NCI-H1694 treated with DMSO at 0.1 percent for 48 hours (cell line): ENCODE data around the gene F11R.
"Not testable (repeated sequence)": the region's sequence is repeated elsewhere in the genome, so short reads cannot be mapped to it uniquely, and the experiment has no call there.

Experiments
- DNase-seq: peaks from one replicate; lab custom pipeline; 2025; lab: John Stamatoyannopoulos, UW

Gene F11R

DNA sequence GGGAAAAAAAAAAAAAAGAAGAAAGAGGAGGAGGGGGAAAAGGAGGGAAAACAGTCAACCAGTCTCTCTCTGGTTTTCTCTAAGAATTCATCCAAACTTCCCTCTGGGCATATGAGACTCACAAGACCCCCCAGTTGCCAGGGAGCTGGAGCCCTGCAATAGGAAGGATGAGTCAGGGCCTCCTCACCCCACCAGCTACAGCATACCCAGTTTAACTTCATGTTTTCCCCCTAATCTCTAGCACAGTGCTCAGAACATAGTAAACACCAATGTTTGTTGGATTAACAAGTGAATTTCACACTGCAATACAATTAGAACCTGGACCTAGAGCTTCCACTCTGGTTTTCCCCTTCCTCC, 7.8 kb downstream of the F11R start:
- no peak for DNase-seq

GRCh38 chr1:161012420-161012819, 8.5 kb downstream of the F11R start:
- DNase-seq = no peak

DNA sequence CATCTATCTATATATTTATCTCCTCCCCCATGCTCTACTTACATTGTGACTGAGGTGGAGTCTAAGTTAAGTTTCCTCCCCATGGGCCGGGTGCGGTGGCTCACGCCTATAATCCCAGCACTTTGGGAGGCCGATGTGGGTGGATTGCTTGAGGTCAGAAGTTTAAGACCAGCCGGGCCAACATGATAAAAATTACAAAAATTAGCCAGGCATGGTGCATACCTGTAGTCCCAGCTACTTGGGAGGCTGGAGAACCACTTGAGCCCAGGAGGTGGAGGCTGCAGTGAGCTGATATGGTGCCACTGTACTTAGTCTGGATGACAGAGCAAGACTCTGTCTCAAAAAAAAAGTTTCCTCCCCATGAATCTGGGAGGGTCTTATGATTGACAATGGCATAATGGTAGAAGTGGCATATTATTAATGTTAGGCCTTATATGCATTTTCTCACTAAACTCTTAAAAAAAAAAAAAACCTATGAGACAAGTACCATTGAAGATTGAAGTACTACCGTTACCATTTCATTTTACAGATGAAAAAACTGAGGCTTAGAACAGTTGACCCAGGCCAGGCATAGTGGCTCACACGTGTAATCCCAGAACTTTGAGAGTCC, 11.2 kb downstream of the F11R start:
- DNase-seq = no peak

GRCh38 chr1:161008869-161009510, 12.0 kb downstream of the F11R start:
- no peak for DNase-seq

GRCh38 chr1:161007369-161007768, 13.6 kb downstream of the F11R start:
- no peak for DNase-seq

DNA sequence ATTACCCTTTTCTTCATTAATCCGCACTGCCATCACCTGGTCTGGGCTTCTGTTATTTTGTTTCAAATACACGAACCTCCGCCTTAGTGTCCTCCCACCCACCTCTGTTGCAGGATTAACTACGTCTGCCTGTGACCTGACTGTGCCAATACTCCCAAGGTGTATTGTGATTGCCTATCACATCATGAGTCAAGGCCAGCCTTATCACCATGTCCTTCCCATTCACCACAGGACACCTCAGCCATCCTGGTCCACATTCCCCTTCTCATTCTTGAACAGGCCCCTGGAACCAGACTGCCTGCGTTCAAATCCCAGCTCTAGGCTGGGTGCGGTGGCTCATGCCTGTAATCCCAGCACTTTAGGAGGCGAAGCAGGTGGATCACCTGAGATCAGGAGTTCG, 14.4 kb downstream of the F11R start:
- no peak for DNase-seq

DNA sequence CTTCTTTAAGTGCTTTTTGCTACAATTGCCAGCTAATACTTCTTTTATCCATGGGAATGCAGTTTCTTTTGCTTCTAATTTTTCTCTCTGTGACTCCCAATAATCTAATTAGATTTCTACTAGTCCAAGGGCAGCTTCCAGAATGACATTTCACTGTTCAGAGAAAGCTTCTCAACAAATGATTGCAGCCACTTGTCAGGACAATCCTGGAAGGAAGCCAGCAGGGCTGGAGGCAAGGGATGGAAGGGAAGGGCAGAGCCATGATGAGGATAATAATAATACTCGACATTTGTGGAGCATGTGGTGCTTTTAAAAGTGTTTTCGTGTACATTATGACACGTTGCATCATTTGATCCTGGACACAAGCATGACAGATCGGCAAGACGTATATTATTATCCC, 19.4 kb downstream of the F11R start:
- DNase-seq = no peak

GRCh38 chr1:161000736-161001480, 20.0 kb downstream of the F11R start:
- DNase-seq = no peak

GRCh38 chr1:160999376-160999775, 21.6 kb downstream of the F11R start:
- DNase-seq = no peak

DNA sequence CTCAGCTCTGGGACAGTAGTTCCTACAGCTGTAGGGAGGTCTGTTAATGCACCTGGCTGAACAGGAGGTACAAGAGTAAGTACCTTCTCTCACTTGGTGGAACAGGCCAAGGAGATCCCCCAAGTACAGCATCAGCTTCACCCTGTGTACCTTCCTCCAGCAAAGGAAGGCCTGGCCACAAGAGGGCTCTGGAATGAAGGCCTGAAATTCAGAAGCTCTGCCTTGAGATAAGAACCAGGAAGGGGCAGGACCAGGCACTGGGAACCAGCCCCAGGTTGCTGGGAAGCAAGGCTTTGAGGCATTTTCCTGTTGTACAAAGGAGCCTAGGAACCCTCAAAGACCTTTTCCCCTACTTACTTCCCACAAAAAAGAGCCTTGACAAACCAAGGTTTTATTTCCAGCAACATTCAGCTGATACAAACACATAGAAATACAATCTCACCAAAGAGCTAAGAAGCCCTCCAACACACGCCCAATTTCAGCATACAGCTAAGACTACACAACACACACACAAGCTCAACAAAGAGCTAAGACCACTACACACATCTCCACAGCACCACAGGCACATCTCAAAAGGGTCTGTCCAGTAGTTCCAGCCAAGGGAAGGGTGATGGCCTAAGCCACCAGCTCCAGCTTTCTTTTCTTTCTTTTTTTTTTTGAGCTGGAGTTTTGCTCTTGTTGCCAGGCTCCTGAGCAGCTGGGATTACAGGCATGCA, 23.5 kb downstream of the F11R start:
- peak; percentile 7 for DNase-seq

DNA sequence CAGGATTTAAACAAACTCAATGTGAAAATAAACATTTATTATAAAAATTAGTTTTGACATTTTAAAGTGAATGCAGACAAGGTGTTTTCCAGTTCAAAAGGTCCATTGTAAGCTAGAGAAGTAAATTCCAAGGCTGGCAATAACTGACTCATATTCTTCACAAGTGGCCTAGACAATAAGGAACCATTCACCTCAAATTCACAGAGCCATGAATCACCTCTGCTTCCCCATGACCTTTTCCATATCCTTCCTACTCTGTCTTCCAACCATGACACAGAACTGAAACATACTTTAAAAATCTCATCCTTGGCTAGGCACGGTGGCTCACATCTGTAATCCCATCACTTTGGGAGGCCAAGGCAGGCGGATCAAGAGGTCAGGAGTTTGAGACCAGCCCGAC, 24.8 kb downstream of the F11R start:
- DNase-seq = no peak

GRCh38 chr1:160993544-160994193, 27.3 kb downstream of the F11R start:
- DNase-seq = peak; percentile 19

GRCh38 chr1:160992036-160992435, 28.9 kb downstream of the F11R start:
- DNase-seq = not testable (repeated sequence)

DNA sequence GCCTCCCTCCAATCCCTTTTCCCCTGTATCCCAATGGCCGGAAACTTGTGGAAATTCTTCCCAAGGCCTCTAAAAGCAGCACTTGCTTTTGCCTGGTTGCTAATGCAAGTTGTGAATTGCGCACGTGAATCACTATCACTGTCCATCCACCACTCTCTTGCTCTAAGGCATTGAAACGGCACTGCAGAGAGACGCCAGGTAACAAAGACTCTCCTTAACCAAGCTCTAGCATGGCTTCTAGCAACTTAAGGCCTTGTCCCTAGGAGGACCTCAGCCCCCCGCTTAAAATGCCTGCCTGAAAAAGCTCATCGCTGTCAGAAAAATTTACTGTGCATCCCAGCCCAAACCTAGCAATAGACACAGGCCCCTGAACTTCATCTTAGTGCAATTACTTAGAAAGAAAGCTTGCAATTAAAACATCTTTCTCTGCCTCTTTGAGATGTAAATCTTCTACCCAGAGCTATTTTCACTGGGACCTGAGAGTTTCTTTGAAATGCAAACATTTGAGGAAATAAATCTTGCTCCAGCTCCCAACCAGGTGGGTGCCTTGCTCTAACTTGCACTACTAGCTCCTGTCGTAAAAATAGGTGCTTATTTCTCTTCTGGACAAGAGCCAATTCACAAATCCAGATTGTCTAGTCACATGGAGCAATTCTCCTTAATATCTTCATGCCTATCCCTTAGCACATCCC, 33.4 kb downstream of the F11R start:
- no peak for DNase-seq

DNA sequence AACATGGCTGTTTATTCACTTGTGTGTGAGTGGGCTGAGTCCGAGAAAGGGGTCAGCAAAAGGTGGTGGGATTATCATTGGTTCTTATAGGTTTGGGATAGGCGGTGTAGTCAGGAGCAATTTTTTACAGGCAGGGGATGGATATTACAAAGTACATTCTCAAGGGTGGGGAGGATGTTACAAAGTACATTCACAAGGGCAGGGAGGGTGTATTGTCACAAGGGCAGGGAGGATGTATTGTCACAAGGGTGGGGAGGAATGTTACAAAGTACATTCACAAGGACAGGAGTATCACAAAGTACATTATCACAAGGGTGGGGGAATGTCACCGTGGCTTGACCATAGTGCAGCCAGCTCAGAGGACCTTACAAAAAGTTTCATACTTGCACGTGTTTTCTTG, 35.2 kb downstream of the F11R start:
- DNase-seq = no peak

GRCh38 chr1:160981584-160982411, 39.2 kb downstream of the F11R start:
- DNase-seq = no peak

DNA sequence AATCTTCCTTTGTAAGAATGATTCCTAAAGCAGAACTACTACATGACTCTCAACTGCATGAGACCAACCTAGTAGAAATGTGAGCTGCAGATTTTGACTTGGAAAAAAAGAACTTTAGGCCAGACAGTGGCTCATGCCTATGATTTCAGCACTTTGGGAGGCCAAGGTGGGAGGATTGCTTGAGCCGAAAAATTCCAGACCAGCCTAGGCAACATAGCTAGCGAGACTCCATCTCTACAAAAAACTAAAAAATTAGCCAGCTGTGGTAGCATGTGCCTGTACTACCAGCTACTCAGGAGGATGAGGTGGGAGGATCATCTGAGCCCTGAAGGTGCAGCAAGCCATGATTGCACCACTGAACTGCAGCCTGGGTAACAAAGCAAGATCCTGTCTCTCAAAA, 41.7 kb downstream of the F11R start:
- no peak for DNase-seq

DNA sequence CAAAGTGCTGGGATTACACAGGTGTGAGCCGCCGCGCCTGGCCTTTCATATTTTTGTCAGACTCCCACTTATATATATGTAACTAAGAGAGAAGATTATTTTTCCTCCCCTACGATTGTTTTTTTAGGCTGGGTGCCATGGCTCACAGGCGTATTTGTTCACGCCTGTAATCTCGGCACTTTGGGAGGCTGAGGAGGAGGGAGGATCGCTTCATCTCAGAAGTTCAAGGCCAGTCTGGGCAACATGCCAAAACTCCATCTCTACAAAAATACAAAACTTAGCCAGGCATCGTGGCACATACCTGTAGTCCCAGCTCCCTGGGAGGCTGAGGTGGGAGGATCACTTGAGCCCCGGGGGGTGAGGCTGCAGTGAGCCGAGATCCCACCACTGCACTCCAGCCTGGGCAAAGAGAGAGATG, 42.4 kb downstream of the F11R start:
- no peak for DNase-seq

DNA sequence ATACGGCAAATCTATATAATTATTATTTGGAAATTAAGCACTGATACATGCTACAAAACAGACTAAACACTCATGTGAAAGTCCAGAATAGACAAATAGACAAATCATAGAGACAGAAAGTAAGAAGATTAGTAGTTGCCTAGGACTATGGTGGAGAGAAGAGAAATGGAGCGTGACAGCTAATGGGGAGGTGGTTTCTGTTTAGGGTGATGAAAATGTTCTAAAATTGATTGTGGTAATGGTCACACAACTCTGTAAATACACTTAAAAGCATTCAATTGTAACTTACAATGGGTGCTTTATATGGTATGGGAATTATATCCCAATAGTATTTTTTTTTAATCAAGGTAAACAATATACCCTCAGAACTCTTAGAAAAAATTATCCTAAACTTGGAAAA, 45.9 kb downstream of the F11R start:
- no peak for DNase-seq

GRCh38 chr1:160973491-160973890, 47.5 kb downstream of the F11R start:
- DNase-seq = no peak

DNA sequence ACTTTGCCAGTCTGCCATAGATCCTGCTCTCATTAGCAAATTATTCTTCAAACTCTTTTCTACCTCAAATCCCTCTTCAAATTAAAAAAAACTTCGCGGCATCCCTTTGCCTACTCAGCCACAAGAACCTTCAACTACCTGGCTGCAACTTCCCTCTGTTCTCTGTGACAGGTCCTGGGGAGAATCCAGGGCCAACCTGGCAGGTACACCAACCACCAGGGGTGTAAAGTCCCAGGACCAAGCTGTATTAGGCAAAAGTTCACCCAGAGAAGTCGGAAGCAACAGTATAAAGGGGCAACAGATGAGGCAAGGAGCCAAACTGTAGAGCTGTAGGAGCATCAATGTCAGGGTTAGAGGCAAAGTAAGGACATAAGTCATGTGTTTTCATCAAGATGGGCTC, 48.0 kb downstream of the F11R start:
- DNase-seq = no peak
